HL-60 (cell line): ENCODE measurements around the gene RBBP8NL.

Source experiments
- DNase-seq, 2 experiments: peaks; one replicate each; pipeline ENCODE4 v3.0.0-alpha.2; 2010 to 2020; ENCODE audit warnings: low read depth in 1 of 2, low spot score in 1 of 2
- H3K27ac ChIP-seq: fragments of 250-450 bp; sonication (Bioruptor Pico); replicated peaks from 2 replicates; pipeline ENCODE4 v1.5.1; 2020; ENCODE audit warnings: mild to moderate bottlenecking, moderate library complexity
- H3K27me3 ChIP-seq: fragments of 250-450 bp; sonication (Bioruptor Pico); 2 replicates; pipeline ENCODE4 v1.5.1; 2021; ENCODE audit warnings: mild to moderate bottlenecking, moderate library complexity; ENCODE audit not compliant: insufficient read depth, poor library complexity, severe bottlenecking
- H3K4me3 ChIP-seq: replicated peaks from 2 replicates; pipeline ENCODE4 v1.5.1; 2011; ENCODE audit warnings: mild to moderate bottlenecking, control low read depth, low read length; ENCODE audit not compliant: insufficient read depth
- GABPA ChIP-seq: IDR thresholded peaks from 2 replicates; pipeline ENCODE4 v1.6.1; 2012; ENCODE audit warnings: low read depth
- POLR2AphosphoS5 ChIP-seq: IDR thresholded peaks from 2 replicates; pipeline ENCODE4 v1.6.1; 2012; ENCODE audit warnings: low read depth
- SPI1 ChIP-seq: IDR thresholded peaks from 2 replicates; pipeline ENCODE4 v1.6.1; 2012; ENCODE audit warnings: low read depth, mild to moderate bottlenecking, borderline replicate concordance
- TF ChIP-seq, protein P1 (sequence below): IDR thresholded peaks from 2 replicates; pipeline ENCODE4 v1.6.1; 2012; ENCODE audit warnings: low read depth; ENCODE audit not compliant: insufficient replicate concordance
- TF ChIP-seq, protein P2 (sequence below): IDR thresholded peaks from one replicate; pipeline ENCODE4 v1.5.1; 2011; ENCODE audit warnings: low read length, control low read depth, inconsistent platforms; ENCODE audit not compliant: insufficient read depth

Gene RBBP8NL

DNA sequence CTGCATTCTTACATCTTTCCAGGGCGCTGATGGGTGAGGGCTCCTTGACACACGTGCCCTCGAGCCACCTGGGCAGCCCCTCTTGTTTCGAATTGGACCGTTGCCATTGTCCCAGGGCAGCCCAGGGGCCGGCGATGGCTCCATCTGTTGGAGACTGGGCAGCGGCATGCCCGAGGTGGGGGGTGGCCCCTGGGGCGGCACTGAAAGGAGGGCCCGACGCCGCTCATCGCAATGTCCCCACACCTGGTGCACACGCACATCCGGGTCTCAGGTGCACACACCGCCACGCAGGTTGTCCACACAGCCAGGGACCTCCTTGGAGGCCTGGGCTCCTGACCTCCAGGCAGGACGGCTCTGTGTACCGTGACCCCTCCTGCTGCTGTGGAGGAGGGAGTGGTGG lies 30.5 kb upstream of the RBBP8NL start:
- Histone ChIP-seq H3K27me3 (peaks cover 24% of the 10 kb centered on the region), H3K27ac (no peak overlapping the region), H3K4me3 (no peak overlapping the region)
- TF ChIP-seq, protein P1, sequence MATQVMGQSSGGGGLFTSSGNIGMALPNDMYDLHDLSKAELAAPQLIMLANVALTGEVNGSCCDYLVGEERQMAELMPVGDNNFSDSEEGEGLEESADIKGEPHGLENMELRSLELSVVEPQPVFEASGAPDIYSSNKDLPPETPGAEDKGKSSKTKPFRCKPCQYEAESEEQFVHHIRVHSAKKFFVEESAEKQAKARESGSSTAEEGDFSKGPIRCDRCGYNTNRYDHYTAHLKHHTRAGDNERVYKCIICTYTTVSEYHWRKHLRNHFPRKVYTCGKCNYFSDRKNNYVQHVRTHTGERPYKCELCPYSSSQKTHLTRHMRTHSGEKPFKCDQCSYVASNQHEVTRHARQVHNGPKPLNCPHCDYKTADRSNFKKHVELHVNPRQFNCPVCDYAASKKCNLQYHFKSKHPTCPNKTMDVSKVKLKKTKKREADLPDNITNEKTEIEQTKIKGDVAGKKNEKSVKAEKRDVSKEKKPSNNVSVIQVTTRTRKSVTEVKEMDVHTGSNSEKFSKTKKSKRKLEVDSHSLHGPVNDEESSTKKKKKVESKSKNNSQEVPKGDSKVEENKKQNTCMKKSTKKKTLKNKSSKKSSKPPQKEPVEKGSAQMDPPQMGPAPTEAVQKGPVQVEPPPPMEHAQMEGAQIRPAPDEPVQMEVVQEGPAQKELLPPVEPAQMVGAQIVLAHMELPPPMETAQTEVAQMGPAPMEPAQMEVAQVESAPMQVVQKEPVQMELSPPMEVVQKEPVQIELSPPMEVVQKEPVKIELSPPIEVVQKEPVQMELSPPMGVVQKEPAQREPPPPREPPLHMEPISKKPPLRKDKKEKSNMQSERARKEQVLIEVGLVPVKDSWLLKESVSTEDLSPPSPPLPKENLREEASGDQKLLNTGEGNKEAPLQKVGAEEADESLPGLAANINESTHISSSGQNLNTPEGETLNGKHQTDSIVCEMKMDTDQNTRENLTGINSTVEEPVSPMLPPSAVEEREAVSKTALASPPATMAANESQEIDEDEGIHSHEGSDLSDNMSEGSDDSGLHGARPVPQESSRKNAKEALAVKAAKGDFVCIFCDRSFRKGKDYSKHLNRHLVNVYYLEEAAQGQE, result no peak
- no peak for TF ChIP-seq POLR2AphosphoS5
- TF ChIP-seq SPI1, result no peak
- TF ChIP-seq GABPA, result no peak
- TF ChIP-seq, protein P2, sequence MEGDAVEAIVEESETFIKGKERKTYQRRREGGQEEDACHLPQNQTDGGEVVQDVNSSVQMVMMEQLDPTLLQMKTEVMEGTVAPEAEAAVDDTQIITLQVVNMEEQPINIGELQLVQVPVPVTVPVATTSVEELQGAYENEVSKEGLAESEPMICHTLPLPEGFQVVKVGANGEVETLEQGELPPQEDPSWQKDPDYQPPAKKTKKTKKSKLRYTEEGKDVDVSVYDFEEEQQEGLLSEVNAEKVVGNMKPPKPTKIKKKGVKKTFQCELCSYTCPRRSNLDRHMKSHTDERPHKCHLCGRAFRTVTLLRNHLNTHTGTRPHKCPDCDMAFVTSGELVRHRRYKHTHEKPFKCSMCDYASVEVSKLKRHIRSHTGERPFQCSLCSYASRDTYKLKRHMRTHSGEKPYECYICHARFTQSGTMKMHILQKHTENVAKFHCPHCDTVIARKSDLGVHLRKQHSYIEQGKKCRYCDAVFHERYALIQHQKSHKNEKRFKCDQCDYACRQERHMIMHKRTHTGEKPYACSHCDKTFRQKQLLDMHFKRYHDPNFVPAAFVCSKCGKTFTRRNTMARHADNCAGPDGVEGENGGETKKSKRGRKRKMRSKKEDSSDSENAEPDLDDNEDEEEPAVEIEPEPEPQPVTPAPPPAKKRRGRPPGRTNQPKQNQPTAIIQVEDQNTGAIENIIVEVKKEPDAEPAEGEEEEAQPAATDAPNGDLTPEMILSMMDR, result no peak
- DNase-seq, result no peak

DNA sequence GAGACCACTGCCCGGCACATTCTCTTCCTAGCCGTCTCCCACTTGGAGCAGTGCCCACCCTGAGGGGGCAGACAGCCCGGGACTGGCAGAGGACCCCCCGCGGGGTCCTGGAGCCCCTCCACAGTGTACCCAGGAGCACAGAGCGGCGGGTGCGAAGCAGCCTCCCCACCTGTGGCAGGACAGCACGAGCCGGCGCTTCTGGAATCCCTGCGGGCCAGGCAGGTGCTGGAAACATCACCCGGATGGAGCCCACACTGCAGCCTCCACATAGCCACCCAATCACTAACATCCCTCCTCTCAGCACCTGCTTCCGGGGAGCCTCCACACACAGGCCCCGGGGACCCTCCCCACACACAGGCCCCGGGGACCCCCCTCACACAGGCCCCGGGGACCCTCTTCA lies 29.8 kb upstream of the RBBP8NL start:
- Histone ChIP-seq H3K4me3 (no peak overlapping the region), H3K27me3 (peaks cover 24% of the 10 kb centered on the region), H3K27ac (no peak overlapping the region)
- DNase-seq, result no peak
- TF ChIP-seq GABPA (no peak), SPI1 (no peak), POLR2AphosphoS5 (no peak)
- TF ChIP-seq, protein P2, result no peak
- TF ChIP-seq, protein P1, result no peak

DNA sequence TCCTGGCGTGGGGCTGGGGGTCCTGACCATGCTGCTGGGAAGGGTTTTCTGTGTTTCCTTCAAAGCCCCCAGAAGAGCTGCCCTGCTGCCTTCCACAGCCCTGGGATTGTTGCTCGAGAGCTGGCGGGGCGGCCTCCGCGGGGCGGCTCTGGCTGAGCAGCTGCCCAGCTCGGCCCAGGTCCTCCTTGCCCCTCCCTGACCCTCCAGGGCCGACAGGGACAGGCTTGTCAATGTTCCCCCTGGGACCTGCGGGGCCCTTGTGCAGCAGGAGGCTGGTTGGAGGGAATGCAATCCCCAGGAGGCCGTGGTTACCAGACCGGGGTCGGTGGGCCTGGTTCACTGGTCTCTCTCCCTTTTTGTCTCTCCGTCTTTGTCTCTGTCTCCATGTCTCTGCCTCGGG lies 28.6 kb upstream of the RBBP8NL start:
- no peak for DNase-seq
- TF ChIP-seq, protein P1, result no peak
- TF ChIP-seq, protein P2, result no peak
- TF ChIP-seq GABPA, result no peak
- no peak for TF ChIP-seq POLR2AphosphoS5
- TF ChIP-seq SPI1, result no peak
- H3K27me3 ChIP-seq, result peaks cover 24% of the 10 kb centered on the region
- no peak overlapping the region for H3K27ac ChIP-seq
- no peak overlapping the region for H3K4me3 ChIP-seq
